K562 (cell line): ENCODE data around the gene RPL39L. TPM values are rescaled to one million over a fixed set of nuclear protein-coding genes. Genes with fewer than 3 reads are reported as not detected.

Experiments
- ATF1 ChIP-seq, 2 experiments: fragments of 450-650 bp in 1 of 2; IDR thresholded peaks; 2 replicates each; pipeline ENCODE4 v1.6.1; 2016; ENCODE audit warnings: missing compliant biosample characterization in 1 of 2, missing genetic modification characterization in 1 of 2
- CBX5 ChIP-seq: IDR thresholded peaks from 2 replicates; pipeline ENCODE4 v1.6.1; 2014; ENCODE audit warnings: low read depth, borderline replicate concordance
- E2F4 ChIP-seq: sonication (generic); formaldehyde crosslinking; IDR thresholded peaks from 2 replicates; pipeline ENCODE4 v1.8.0; 2022; ENCODE audit warnings: mild to moderate bottlenecking, low read depth, missing genetic modification reagents
- ELF1 ChIP-seq: fragments of 200-800 bp; sonication (Bioruptor generic); IDR thresholded peaks from 2 replicates; pipeline ENCODE4 v1.6.1; 2016; ENCODE audit warnings: missing genetic modification characterization, missing compliant biosample characterization
- ETV1 ChIP-seq: fragments of 450-650 bp; conservative IDR thresholded peaks from 2 replicates; pipeline ENCODE4 v1.6.1; 2016; ENCODE audit warnings: missing genetic modification characterization, control low read depth, low read depth, missing compliant biosample characterization
- FOXA1 ChIP-seq: fragments of 450-650 bp; IDR thresholded peaks from 2 replicates; pipeline ENCODE4 v1.6.1; 2016; ENCODE audit warnings: mild to moderate bottlenecking, borderline replicate concordance
- ILF3 ChIP-seq: fragments of 450-650 bp; IDR thresholded peaks from 2 replicates; pipeline ENCODE4 v1.6.1; 2018; ENCODE audit warnings: antibody characterized with exemption, mild to moderate bottlenecking, moderate library complexity, borderline replicate concordance
- IRF2 ChIP-seq: sonication (generic); formaldehyde crosslinking; IDR thresholded peaks from 2 replicates; pipeline ENCODE4 v1.8.1; 2022; ENCODE audit warnings: mild to moderate bottlenecking, missing genetic modification reagents
- MAZ ChIP-seq, 2 experiments: fragments of 450-650 bp in 1 of 2; sonication (generic) in 1 of 2; formaldehyde crosslinking; IDR thresholded peaks in 1 of 2; conservative IDR thresholded peaks in 1 of 2; 2 replicates each; pipeline versions ENCODE4 v1.4.0 to v1.5.0; 2020; ENCODE audit warnings: mild to moderate bottlenecking in 1 of 2, missing genetic modification reagents in 1 of 2
- MECOM ChIP-seq: fragments of 250-450 bp; sonication (Bioruptor Pico); IDR thresholded peaks from 2 replicates; pipeline ENCODE4 v1.8.0; 2022; ENCODE audit warnings: inconsistent platforms
- MXI1 ChIP-seq: IDR thresholded peaks from 2 replicates; pipeline ENCODE4 v1.6.1; 2011; ENCODE audit warnings: low read depth, mild to moderate bottlenecking, improper control_type of control experiment, low read length
- NFRKB ChIP-seq: fragments of 450-650 bp; IDR thresholded peaks from 2 replicates; pipeline ENCODE4 v1.6.1; 2016; ENCODE audit warnings: low read depth
- NR1H2 ChIP-seq: sonication (generic); formaldehyde crosslinking; IDR thresholded peaks from 2 replicates; pipeline ENCODE4 v1.4.0; 2020; ENCODE audit warnings: mild to moderate bottlenecking, missing genetic modification reagents
- NRF1 ChIP-seq, 2 experiments: fragments of 450-650 bp; IDR thresholded peaks in 1 of 2; conservative IDR thresholded peaks in 1 of 2; 2 replicates each; pipeline ENCODE4 v1.6.1; 2014; ENCODE audit warnings: mild to moderate bottlenecking in 2 of 2
- POLR2A ChIP-seq: fragments of 450-650 bp; conservative IDR thresholded peaks from 2 replicates; pipeline ENCODE4 v1.6.1; 2016
- RCOR1 ChIP-seq, 2 experiments: IDR thresholded peaks; 2 replicates each; pipeline ENCODE4 v1.6.1; 2012; ENCODE audit warnings: low read depth in 2 of 2, low read length in 2 of 2, borderline replicate concordance in 1 of 2, improper control_type of control experiment in 1 of 2
- RFX7 ChIP-seq: fragments of 250-450 bp; sonication (Bioruptor Pico); IDR thresholded peaks from 2 replicates; pipeline ENCODE4 v1.5.1; 2021; ENCODE audit warnings: mild to moderate bottlenecking
- RNF2 ChIP-seq: sonication (generic); IDR thresholded peaks from 2 replicates; pipeline ENCODE4 v1.6.1; 2016
- SAP30 ChIP-seq: fragments of 200-600 bp; sonication (generic); IDR thresholded peaks from 2 replicates; pipeline ENCODE4 v1.6.1; 2012; ENCODE audit warnings: borderline replicate concordance, low read depth, mild to moderate bottlenecking, moderate library complexity, low read length, control low read depth, inconsistent platforms; ENCODE audit not compliant: insufficient read depth, poor library complexity, severe bottlenecking
- SUPT5H ChIP-seq: fragments of 450-650 bp; IDR thresholded peaks from 2 replicates; pipeline ENCODE4 v1.6.1; 2016
- TARDBP ChIP-seq: fragments of 450-650 bp; IDR thresholded peaks from 2 replicates; pipeline ENCODE4 v1.6.1; 2016
- TBP ChIP-seq: optimal IDR thresholded peaks from 2 replicates; pipeline ENCODE3; 2011; ENCODE audit warnings: low read depth, low read length, improper control_type of control experiment
- ZBTB17 ChIP-seq: fragments of 450-650 bp; formaldehyde crosslinking; IDR thresholded peaks from 2 replicates; pipeline ENCODE4 v1.4.0; 2020; ENCODE audit warnings: mild to moderate bottlenecking
- polyA plus RNA-seq, 8 experiments: library from polyadenylated mRNA; depleted of rRNA in 4 of 8; stranded (reverse) in 5 of 8; unstranded in 3 of 8; fragments of >200 nt; fragmentation: Nextera tagmentation in 2 of 8; fragmentation: Illumina TruSeq in 1 of 8; extraction: Ambion mirVana in 2 of 8; extraction: Trizol in 1 of 8; gene quantifications; 2 replicates each; pipeline versions ENCODE4 v1.2.1 to v1.2.3, GENCODE V29; 2011 to 2014; ENCODE audit warnings: inconsistent platforms in 1 of 8, missing spikeins in 1 of 8
- total RNA-seq, 7 experiments: library from RNA; depleted of rRNA in 6 of 7; stranded (reverse); fragments of >200 nt in 6 of 7; fragmentation: Illumina TruSeq in 2 of 7; extraction: Trizol in 2 of 7; gene quantifications; 2 replicates each; pipeline versions ENCODE4 v1.2.1 to v1.2.3, GENCODE V29; 2011 to 2021; ENCODE audit warnings: low replicate concordance in 1 of 7
- TF ChIP-seq, protein P1 (sequence below): fragments of 450-650 bp; IDR thresholded peaks from 2 replicates; pipeline ENCODE4 v1.6.1; 2014; ENCODE audit warnings: low read depth, mild to moderate bottlenecking, moderate library complexity, borderline replicate concordance
- TF ChIP-seq, protein P2 (sequence below): fragments of 450-650 bp; formaldehyde crosslinking; IDR thresholded peaks from 2 replicates; pipeline ENCODE4 v1.4.0; 2020; ENCODE audit warnings: mild to moderate bottlenecking, moderate library complexity

The RPL39L gene
- total and polyA plus RNA-seq, 9 of the 15 experiments (the other 6 are each of a cell fraction or from before 2014, with no cell fraction given), result 15.0 to 122 (median 45.5) TPM

GRCh38 chr3:187139126-187139894, at the start of gene RPL39L (continued):
- TF ChIP-seq, protein P1, sequence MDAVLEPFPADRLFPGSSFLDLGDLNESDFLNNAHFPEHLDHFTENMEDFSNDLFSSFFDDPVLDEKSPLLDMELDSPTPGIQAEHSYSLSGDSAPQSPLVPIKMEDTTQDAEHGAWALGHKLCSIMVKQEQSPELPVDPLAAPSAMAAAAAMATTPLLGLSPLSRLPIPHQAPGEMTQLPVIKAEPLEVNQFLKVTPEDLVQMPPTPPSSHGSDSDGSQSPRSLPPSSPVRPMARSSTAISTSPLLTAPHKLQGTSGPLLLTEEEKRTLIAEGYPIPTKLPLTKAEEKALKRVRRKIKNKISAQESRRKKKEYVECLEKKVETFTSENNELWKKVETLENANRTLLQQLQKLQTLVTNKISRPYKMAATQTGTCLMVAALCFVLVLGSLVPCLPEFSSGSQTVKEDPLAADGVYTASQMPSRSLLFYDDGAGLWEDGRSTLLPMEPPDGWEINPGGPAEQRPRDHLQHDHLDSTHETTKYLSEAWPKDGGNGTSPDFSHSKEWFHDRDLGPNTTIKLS, result peak; percentile 67; the same call in 1 of the 2 replicates
- TF ChIP-seq ETV1, result peak; percentile 89
- TF ChIP-seq MECOM (CRISPR knock-in tag), result no peak
- peak; percentile 89 for TF ChIP-seq SUPT5H
- TF ChIP-seq ELF1 (tag), result peak; percentile 24; the same call in 1 of the 2 replicates
- TF ChIP-seq ILF3, result no peak
- peak; percentile 91 for TF ChIP-seq POLR2A
- no peak for TF ChIP-seq RFX7 (CRISPR knock-in tag)
- TF ChIP-seq NFRKB, result peak; percentile 57; the same call in 1 of the 2 replicates
- TF ChIP-seq TARDBP, result 0 out of 2 replicates have a peak, but pooled peaks have one; percentile 26
- peak; percentile 90 for TF ChIP-seq RNF2
- 0 out of 2 replicates have a peak, but pooled peaks have one; percentile 9 for TF ChIP-seq MXI1
- peak; percentile 69 to 75 for TF ChIP-seq NRF1 (conservative IDR thresholded peaks at IDR 0.05 in 1 of 2, IDR thresholded peaks at IDR 0.05 in 1 of 2)
- peak; percentile 76 for TF ChIP-seq TBP
- TF ChIP-seq CBX5, result 0 out of 2 replicates have a peak, but pooled peaks have one; percentile 70
- TF ChIP-seq ZBTB17, result 0 out of 2 replicates have a peak, but pooled peaks have one; percentile 35
- TF ChIP-seq ATF1 (CRISPR knock-in tag; IDR thresholded peaks at IDR 0.05), result no peak
- peak; percentile 62 for TF ChIP-seq ATF1 (tag; IDR thresholded peaks at IDR 0.05)
- TF ChIP-seq MAZ (CRISPR knock-in tag; conservative IDR thresholded peaks at IDR 0.05 in 1 of 2, IDR thresholded peaks at IDR 0.05 in 1 of 2), result peak; percentile 87 to 98
- no peak for TF ChIP-seq FOXA1
- TF ChIP-seq RCOR1 (IDR thresholded peaks at IDR 0.05; ENCODE audit: borderline replicate concordance in 1 of 2, low read depth in 2 of 2, low read length in 2 of 2), result peak; percentile 7 to 64; a peak in 2 of 4 replicates
- TF ChIP-seq NR1H2 (CRISPR knock-in tag), result peak; percentile 55; the same call in 1 of the 2 replicates
- TF ChIP-seq, protein P2, sequence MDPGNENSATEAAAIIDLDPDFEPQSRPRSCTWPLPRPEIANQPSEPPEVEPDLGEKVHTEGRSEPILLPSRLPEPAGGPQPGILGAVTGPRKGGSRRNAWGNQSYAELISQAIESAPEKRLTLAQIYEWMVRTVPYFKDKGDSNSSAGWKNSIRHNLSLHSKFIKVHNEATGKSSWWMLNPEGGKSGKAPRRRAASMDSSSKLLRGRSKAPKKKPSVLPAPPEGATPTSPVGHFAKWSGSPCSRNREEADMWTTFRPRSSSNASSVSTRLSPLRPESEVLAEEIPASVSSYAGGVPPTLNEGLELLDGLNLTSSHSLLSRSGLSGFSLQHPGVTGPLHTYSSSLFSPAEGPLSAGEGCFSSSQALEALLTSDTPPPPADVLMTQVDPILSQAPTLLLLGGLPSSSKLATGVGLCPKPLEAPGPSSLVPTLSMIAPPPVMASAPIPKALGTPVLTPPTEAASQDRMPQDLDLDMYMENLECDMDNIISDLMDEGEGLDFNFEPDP, result no peak
- peak; percentile 72 for TF ChIP-seq SAP30
- TF ChIP-seq E2F4, result peak; percentile 87
- no peak for TF ChIP-seq IRF2 (CRISPR knock-in tag)
